ENCODE measurements around the gene PNMA8A. TPM values are rescaled to one million over a fixed set of nuclear protein-coding genes. Genes with fewer than 3 reads are reported as not detected.

PNMA8A gene
- total RNA-seq, 1 experiment from 2014 or later = not detected

DNA sequence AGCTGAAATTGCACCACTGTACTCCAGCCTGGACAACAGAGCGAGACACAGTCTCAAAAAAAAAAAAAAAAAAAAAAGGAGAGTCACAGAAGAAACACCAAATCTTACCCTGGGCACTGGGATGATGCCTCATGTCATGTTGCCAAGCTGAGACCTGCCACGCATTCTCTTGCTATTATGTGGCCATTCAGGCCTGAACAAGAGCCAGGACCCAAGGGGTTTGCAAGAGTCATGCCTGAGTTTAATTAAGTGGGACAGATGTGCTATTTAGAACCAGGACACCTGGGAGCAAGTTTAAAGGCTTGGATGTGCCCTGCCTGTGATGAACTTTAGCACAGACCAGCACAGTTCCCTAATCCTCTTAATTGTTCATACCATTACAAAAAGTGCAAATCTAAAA lies 9.8 kb downstream of the PNMA8A start (continued):
- TF ChIP-seq REST (IDR thresholded peaks at IDR 0.05; ENCODE audit: low read depth) (no peak), SRF (IDR thresholded peaks at IDR 0.05; ENCODE audit: low read depth) (no peak), EGR1 (IDR thresholded peaks at IDR 0.05; ENCODE audit: low read depth) (no peak)

GRCh38 chr19:46460981-46461380 lies 10.4 kb downstream of the PNMA8A start:
- no peaks in the 10 kb centered on the region for H3K36me3 ChIP-seq (ENCODE audit: control insufficient read depth in 1 of 2, insufficient read depth in 2 of 2, low read length in 2 of 2)
- H4K20me1 ChIP-seq (ENCODE audit: insufficient read depth) = no peaks in the 10 kb centered on the region
- H3K4me2 ChIP-seq (ENCODE audit: low read length) = no peak overlapping the region
- no peak overlapping the region for H3K9ac ChIP-seq (ENCODE audit: low read length)
- no TSS peak for BruUV-seq (replicated peaks)
- no peaks in the 10 kb centered on the region for H3K4me1 ChIP-seq (ENCODE audit: control insufficient read depth in 1 of 2, insufficient read depth in 2 of 2, low read length in 2 of 2)
- no peak overlapping the region for H3K4me3 ChIP-seq (replicated peaks in 1 of 2; ENCODE audit: low read depth in 1 of 2, low read length in 2 of 2)
- no peaks in the 10 kb centered on the region for H3K9me2 ChIP-seq (ENCODE audit: insufficient read depth)
- H3K9me3 ChIP-seq (ENCODE audit: control insufficient read depth in 1 of 2, insufficient read depth in 1 of 2, low read depth in 1 of 2, low read length in 2 of 2) = no peaks in the 10 kb centered on the region
- CTCF ChIA-PET = no interaction called here
- POLR2A ChIA-PET = no interaction called here
- no peaks in the 10 kb centered on the region for H3K79me2 ChIP-seq (ENCODE audit: insufficient read depth, low read length)
- H3K27ac ChIP-seq (ENCODE audit: low read depth, low read length) = no peak overlapping the region
- no peak overlapping the region for H2AFZ ChIP-seq (ENCODE audit: low read depth, low read length, poor library complexity, severe bottlenecking)
- no peaks in the 10 kb centered on the region for H3K27me3 ChIP-seq (ENCODE audit: insufficient read depth, low read length)
- ATAC-seq = no peak
- DNase-seq (ENCODE audit: low read depth, low spot score) = no peak
- intact Hi-C loops (cut with micrococcal nuclease) = no loop called here
- TF ChIP-seq ZNF274 (IDR thresholded peaks at IDR 0.05; ENCODE audit: low read depth, low read length) = no peak
- TF ChIP-seq JUND (IDR thresholded peaks at IDR 0.05) = no peak
- no peak for TF ChIP-seq REST (IDR thresholded peaks at IDR 0.05; ENCODE audit: low read depth)
- no peak for TF ChIP-seq SIN3A (IDR thresholded peaks at IDR 0.05; ENCODE audit: low read depth)
- no peak for TF ChIP-seq ZFX (IDR thresholded peaks at IDR 0.05)
- no peak for TF ChIP-seq CBX3 (IDR thresholded peaks at IDR 0.05; ENCODE audit: low read depth)
- RAD21 ChIA-PET (ENCODE audit: low non-redundant PET in 1 of 2, low total read pairs in 2 of 2, uncharacterized antibody in 2 of 2, unreplicated experiment in 2 of 2) = no interaction called here
